ENCODE results near the gene ANKRD44.

ANKRD44 gene

DNA sequence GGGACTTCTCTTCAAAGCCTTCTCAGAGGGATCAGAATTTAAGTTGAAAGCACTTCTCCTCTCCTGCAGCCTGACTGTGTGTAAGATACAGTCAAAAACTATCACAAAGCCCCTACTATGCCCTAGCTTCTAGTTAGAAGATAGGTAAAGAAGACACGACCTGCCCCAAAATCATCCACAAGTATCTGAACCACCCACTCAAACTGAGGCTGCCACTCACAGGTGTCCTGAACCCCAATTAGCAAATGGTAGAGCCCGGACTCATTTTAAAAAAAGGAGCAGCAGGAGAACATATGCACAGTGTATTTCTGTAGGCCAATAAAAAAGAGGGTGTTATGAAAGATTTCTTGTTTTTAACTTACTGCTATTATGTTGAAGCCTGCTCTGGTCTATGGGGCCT lies 74.4 kb downstream of the ANKRD44 start:
- no peak for DNase-seq

DNA sequence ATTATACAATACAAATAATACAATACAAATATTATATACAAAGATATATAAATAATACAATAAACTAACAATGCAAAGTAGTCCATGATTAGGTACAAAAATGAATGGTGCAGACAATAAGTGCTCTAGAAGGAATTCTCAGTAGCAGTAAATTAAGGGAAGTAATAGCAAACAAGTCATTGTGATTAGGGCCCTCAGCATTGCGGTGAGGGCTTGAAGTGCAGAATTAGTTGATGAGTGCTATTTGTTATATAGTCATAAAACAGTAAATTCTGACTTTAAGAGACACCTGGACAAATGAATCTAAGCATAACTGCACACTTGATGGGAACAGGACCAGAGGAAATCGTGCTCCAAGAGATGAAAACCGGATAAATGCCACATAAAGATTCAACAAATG lies 74.9 kb downstream of the ANKRD44 start:
- DNase-seq: peak; percentile 57

DNA sequence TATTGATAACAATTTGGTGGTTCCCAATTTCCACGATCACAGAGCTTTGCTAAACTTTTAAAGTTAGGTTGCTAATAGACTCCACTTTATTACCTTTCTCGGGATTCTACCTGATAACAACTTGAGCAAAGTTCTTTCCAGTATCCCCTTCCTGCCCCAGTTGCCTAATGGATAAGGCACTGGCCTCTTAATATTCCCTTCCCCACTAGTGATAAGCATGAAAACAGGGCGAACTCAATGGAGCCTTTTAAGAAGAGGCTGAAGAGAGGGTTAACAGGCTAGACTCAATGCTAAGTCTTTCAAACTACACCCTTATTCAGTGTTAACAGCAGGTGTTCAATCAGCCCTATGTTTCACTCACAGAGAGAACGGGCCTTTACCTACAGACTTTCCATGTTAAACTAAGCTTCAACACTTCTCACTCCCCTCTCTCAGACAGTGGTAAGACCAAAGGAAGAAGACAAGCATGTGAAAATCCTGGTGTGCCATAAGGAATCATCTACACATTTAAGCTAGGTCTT lies 75.8 kb downstream of the ANKRD44 start:
- DNase-seq: no peak

DNA sequence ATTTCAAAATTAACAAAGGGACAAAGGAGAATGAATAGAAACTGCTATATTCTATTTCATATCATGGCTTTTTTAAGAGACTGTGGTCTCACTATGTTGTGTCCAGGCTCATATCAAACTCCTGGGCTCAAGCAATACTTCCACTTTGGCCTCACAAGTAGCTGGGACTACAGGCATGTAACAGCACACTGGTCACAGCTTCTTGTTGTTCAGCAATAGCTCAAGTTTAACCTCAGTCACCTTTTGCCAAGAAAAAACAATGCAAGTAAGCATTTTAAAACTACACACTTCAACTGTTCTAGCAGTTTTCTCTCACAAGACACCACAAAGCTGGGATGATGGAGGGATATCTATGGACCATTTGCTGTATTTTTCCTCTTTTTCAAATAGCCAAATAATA lies 77.1 kb downstream of the ANKRD44 start:
- no peak for DNase-seq

DNA sequence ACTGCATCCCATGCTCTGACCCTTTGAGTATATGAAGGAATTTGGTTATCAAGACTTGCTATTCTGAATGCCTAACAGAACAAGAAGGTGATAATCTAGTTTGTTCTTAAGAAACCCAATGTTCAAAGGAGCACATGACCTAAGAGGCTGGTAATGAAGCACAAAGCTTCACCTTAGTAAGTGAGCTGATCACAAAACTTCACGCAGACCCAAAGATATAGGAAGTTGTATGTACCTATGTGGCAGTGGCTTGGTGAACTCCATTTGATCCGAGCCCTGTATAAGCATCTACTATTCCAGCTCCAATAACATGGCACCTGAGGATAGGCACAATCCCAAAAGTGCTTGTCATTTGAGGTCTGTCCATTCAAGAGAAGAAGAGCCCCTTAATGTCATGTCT lies 78.6 kb downstream of the ANKRD44 start:
- no peak for DNase-seq

DNA sequence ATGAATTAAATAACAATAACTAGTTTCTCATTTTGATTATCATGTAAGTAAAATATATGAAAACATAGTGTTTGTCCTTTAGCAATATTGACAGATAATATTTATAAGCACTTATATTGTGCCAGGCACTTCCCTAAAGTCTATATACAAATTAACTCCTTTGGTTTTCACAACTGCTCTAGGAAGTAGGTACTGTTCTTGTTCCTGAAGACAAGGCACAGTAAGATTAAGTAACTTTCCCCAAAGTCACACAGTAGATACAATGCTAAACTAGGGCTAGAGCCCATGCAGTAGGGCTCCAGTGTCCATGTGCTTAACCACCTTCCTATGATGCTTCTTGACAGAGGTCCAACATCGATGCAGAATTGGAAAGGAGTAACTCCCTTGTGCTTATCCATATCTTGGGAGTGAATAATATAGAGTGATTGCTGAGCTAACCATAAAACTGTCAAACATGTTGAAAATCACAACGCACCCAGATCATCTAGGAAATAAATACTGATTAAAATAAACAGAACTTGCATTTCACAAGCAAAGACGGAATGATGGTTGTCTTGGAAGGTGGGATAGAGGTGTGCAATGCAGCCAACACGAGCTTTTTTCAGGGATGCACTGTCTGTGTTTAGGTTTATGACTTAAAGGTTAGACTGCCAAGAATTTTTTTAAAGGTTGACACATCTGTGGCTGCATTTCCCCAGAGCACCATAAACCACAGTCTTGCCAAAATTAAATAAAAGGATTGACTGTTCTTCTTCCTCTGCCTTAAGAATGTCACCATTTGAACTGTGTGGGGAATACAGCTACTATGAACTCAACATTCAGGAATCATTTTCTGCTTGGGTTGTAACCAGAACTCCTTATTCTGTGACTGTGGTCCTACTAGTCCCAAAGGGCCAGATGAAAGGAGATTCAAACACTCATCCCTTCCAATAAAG lies 80.8 kb downstream of the ANKRD44 start:
- no peak for DNase-seq

DNA sequence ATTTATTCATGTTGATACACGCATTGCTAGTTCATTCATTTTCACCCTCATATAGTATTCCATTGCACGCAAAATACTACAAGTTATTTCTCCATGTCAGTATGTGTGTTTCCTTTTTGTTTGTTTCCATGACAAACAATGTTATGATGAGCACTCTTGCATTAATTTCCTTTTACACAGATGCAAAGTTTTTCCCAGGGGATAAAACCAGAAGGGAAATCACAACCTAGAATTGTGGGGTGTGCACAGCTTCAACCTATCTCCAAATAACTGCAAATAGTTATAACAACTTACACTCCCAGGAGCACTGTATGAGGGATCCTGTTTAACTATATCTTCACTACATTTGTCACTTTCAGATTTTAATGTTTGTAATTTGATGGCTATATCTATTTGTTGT lies 87.1 kb downstream of the ANKRD44 start:
- no peak for DNase-seq

DNA sequence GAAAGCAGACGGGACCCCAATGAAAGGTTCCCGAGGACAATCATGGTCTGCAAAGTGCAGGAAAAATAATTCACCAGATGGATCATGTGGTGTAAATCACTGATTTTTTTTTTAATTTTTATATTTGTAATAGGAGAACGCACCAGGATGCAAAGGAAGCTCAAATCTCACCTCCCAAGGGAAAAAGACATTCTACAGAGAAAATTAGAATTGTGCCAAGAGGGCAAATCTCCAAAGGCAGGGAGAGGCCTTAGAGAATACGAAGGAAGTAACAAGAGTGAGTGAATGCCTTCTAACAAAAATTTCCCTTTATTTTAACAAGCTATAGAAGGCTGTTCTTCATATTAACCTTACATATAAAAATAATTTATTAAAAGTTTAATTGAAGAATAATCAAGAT lies 90.9 kb downstream of the ANKRD44 start:
- DNase-seq: no peak

DNA sequence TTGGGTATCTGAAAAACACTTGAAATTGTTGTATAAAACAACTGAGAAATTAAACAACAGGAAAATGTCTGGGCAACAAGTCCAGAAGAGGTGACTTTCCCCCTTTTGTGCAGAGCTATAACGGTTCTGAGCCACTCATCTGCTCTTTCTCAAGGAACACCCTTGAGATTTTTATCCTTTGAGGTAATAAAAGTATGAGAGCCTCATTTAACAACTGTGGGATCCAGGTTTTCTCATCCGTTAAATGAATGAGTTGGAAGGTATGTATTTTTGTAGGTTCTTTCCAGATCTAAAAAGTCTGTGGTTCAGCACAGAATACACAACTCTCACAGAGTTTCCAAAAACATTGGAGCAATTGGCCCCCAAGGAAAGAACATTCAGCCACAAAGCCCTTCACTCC lies 93.0 kb downstream of the ANKRD44 start:
- DNase-seq: no peak

DNA sequence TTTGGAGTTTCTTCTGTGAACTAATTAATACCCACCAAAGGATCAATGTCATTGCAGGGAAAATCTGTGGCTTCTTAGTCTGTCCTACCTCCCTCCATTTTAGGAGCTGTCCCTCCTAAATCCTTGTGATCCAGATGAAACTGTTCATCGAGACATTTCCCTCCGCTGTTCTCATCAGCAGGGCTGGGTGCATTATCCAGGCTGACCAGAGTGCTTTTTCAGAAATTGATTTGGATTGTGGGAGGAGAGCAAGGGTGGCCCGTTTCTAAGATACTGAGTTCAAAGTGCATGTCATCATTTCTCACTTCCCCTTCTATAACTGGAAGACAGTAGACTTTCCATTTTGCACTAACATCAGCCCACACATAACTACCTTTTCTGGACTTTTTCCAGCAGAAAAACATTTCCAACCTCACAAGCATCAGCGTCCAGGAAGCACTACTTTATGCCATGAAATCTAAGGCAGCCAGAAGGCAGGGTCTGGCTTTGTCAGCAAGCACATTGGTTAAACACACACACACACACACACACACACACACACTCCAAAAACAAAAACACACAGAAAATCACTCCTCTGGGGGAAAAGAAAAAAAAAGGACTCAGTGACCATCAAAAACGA lies 94.1 kb downstream of the ANKRD44 start:
- DNase-seq: no peak

DNA sequence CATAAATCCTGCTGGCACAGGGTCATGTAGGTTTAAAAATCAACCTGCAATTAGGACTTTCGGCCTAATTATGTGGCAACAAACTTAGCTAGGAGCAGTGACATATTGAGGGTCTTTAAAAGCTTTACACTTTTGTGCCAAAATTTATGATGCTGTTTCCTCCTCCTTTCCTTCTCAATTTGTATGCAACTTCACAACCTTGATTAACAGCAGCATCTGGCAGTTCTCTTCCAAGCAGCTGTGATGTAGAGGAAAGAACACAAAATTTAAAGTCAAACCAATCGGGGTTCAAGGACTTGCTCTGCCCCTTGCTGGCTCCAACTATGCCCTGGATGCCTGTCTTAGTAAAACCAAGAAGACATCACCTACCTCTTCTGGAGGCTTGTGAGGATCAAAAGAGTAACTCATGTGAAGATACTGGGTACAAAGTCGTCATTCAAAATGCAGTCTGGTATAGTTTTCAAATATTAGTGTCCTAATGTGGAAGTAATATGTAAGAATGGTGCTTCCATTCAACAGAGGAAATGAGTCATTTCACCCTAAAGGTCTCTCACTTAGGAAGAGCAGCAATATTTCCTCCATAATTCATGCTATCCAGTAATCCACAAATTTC lies 94.7 kb downstream of the ANKRD44 start:
- DNase-seq: no peak

DNA sequence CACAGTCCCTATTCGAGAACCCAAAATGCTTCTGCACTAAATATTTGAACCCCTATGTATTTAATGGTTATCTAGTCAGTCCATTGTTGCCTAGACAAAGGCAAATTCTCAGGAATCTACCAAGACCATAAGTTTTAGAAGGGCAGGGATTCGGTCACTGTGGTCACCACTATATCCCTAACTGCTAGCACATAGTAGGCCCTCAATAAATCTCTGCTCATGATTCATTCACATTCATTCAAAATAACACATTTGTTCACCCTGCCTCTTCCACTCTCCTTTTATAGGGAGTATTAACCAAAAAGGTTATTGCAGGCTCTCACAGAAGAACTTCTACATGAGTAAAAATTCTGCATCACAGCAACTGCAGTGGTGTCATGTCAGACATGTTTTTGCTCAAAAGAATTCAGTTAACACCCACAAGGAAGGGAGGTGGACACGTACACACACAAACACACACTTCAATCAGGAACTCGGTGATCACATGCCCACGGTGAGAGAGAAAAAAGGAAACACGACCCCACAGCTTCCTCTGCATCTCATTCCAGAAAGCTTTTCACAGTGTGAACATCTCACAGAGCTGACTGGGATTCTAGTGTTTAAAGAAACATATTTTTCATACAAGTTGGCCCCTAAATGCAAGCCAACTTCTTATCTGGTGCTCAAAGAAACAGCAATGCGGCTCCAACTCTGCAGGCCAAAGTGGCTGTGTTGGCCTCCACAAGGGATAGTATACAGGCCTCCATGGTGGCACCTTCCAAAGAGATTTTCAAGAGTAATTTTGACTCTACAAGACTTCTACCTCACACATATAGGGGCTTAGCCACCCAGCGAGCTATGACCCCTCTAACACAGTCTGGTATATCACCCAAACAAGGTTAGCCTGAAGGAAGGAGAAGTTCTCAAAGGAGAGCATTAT lies 98.0 kb downstream of the ANKRD44 start:
- DNase-seq: no peak

DNA sequence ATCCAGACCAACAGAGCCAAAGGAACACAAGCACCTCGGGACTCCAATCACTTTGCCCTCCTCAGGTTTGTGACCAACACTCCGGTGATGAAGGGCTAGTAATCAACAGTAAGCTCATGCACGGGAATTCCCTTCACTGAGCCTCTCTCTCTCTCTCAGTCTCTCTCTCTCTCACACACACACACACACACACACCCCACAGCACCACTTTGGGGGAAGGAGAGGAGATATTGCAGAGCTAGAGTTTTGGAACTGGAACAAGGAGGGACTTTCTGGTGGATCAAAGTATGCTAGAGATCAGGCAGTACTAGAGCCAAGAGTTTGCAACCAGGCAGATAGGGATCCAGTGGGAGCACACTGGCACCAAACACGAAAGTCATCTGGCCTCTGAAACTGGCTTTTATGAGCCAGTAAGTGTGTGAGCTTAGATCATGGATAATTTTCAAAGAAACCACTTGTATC lies 98.7 kb downstream of the ANKRD44 start:
- DNase-seq: no peak

DNA sequence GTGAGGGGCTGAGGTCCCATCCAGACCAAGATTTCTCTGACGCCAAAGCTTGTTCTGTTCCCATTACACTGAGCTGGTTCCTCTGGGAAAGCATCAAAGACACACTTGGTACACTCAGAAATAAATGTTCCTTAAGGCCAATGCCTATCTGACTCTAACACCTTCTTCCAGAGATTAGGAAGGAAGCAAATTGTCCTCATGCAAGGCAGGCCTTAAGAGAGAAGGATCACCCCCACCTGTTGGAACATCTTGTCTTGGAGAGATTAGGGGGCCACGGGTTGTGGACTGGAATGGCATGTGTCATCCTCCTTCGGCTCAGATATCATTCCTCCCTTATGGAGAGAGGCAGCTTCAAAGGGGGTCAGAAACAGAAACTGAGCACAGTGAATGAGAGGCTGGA lies 100.2 kb downstream of the ANKRD44 start:
- no peak for DNase-seq

DNA sequence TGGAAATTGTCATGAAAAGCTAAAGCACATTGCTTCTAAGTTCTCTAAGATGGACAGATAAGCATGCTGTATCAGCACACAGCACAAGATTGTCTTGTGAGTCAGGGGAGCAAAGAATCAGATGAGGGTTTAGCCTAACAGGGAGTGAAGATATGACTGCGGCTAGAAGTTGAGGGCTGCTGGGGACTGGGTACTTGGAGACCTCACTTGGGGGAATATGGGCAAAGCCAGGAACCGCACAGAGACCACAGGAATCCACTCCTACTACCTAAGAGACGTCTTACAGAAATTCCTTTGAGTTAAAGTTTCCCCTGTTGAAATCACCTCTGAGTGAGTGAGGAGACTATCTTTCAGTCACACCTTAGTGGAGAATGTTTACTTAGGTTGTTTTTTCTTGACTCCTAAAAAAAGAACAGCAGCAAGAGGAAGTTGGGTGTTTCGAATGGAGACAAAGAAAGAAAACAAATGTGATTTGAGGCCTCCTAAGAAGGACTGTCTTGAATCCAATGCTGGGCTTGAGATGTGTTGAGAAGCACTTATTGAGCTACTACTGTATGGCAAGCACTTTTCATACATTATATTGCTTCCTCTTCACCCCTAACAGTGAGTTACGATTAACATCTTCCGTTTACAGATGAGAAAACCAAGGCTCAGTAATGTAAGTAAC lies 100.7 kb downstream of the ANKRD44 start:
- DNase-seq: no peak

DNA sequence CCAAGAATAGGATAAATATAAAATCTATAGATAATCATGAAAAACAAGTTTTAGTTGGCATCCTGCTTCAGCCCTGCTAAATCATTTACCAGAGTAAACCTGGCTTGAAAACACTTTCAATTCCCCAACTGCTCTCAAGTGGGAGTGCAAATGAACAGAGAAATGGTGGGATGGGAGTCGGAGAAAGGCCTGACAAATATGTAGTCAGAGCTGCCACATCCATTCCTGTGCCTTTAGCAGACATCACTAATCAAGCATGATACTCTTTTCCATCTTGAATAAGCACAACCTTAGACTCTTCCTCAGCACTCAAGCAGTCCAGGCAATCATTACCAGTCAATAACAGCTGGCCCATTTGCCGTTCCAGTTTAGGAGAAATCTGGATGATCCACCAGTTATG lies 101.3 kb downstream of the ANKRD44 start:
- no peak for DNase-seq

DNA sequence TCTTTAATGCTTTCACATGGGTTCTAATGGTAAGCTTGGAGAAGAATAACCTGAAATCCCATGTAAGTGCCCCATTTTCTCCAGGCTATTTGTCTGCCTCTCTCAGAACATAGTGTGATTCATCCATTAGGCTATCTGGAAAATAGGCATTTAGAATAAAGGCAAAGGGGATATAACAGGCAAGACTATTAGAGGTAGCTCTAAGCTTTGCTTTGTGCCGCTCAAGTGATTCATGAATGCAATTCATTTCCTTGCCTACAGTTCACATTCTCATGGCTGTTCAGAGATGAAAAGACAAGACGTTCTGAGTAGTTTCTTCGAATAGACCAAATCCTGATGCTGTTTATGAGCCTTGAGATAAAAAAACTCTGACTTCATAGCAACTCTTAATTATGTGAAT lies 101.7 kb downstream of the ANKRD44 start:
- DNase-seq: no peak

DNA sequence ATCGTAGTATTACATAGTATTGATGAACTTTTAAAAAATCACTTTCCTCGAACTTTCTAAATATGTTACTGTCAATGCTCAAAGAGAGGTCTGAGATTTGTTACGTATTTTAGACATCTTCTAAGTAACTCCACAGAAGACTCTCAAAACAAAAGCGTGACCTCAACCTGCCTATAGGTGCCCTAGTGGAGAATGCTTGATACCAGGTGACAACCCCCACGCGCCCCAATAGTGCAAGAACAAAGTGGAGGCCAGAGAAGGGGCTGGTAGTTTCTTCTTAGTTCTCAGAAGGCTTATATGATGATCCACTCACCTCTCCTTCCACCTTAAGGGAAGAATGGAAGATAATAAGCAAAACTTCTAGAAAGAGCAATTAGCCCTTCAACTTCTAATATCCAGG lies 102.6 kb downstream of the ANKRD44 start:
- DNase-seq: no peak

DNA sequence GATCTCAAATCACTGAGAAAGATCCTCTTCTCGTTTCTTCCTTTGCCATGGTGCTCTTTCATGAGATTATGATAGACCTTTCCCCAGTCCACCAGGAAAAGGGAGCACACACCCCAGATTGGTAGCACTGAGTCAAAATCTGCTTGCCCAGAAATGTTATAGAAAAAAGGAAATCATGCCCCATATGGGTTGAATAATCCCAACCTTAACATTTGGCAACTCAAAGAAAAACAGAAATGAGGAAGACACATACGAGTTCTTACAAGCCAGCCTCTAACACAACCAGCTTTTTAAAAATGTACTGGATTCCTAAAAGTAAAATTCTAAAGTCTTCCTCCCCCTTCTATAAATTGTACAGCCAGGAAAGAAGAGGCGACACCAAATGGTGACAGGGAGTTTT lies 103.0 kb downstream of the ANKRD44 start:
- no peak for DNase-seq

DNA sequence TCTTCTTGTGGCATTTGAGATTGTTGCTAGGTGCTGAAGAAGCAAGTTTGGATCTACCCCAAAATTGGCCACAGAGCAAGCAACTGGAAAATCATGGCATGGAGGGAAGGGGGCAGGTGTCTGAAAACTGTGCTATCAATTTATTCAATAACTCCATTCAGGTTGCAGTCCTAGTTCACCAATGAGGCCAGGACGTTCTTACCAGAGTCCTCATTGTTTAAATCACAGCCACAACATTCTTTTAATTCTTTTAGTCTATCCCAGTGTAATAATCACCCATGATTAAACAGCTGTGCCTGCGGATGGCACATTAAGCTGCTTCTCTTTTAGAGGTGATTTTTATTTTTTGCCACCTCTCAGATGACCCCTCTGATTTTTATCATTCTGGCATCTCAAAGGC lies 103.5 kb downstream of the ANKRD44 start:
- DNase-seq: no peak

DNA sequence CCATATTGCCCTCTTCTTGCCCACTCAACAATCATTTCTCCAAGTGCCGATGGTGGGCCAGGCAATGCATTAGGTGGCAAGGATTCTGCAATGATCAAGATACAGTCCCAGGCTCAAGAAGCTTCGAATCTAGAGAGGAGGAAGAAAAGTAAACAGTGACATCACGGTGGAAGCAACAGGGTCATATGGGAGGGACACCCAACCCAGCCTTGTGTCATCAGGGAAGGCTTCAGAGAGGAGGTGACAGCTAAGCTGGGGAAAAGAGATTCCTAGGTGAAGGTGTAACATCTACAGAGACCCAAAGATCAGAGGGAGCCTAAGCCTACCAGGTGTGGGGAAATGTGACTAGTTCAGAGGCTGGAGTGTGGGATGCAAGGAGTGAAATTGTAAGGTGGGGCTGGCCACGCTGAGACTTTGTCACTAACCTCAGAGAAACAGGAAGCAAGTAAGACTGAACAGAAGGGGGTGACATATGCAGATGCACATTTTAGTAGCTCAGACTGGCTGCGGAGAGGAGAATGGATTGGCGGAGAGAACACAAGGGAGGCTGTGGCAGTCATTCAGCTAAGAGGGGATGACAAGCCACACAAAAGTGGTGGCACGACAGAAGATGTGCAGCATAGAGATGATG lies 104.9 kb downstream of the ANKRD44 start:
- no peak for DNase-seq

Data from NCI-H774 (cell line).